Heart left ventricle (tissue), 16 donors: Measurements from ENCODE around the gene IMMP2L. TPM values are rescaled to one million over a fixed set of nuclear protein-coding genes. Genes with fewer than 3 reads are reported as not detected.

Source experiments
- ATAC-seq, 4 donors: fragments of 200-7000 bp; cut with Tn5 transposase; one replicate each; pipeline ENCODE4 v1.9.1; 2020 to 2022; ENCODE audit warnings: moderate library complexity in 4 of 4, mild to moderate bottlenecking in 3 of 4, moderate number of reproducible peaks in 1 of 4
- DNase-seq, 5 donors: peaks; one replicate each; pipeline ENCODE4 v3.0.0-alpha.2; 2020
- H3K27ac ChIP-seq, 12 donors: fragments of 200-600 bp; sonication (generic) in 4 of 12; one replicate each; pipeline versions ENCODE4 v1.5.0 to v1.8.0; 2016 to 2022; ENCODE audit warnings: mild to moderate bottlenecking in 2 of 12
- H3K27me3 ChIP-seq, 9 donors: fragments of 200-600 bp; sonication (generic) in 2 of 9; one replicate each; pipeline versions ENCODE4 v1.5.1 to v1.8.0; 2016 to 2022; ENCODE audit warnings: mild to moderate bottlenecking in 3 of 9
- H3K36me3 ChIP-seq, 9 donors: fragments of 200-600 bp; sonication (generic) in 2 of 9; one replicate each; pipeline versions ENCODE4 v1.5.0 to v1.8.0; 2018 to 2022; ENCODE audit warnings: mild to moderate bottlenecking in 2 of 9
- H3K4me1 ChIP-seq, 12 donors: fragments of 200-600 bp; sonication (generic) in 4 of 12; one replicate each; pipeline versions ENCODE4 v1.5.0 to v1.8.0; 2016 to 2022; ENCODE audit warnings: mild to moderate bottlenecking in 3 of 12
- H3K4me3 ChIP-seq, 12 donors: fragments of 200-600 bp; sonication (generic) in 4 of 12; one replicate each; pipeline versions ENCODE4 v1.5.0 to v1.8.0; 2017 to 2022; ENCODE audit warnings: mild to moderate bottlenecking in 9 of 12, moderate library complexity in 4 of 12
- H3K9me3 ChIP-seq, 12 donors: fragments of 200-600 bp; sonication (generic) in 4 of 12; one replicate each; pipeline versions ENCODE4 v1.5.0 to v1.8.0; 2016 to 2022; ENCODE audit warnings: mild to moderate bottlenecking in 1 of 12
- CTCF ChIP-seq, 12 donors: fragments of 200-600 bp; sonication (generic) in 4 of 12; IDR thresholded peaks; one replicate each; pipeline versions ENCODE4 v1.5.0 to v1.8.0; 2018 to 2022; ENCODE audit warnings: antibody characterized with exemption in 12 of 12, mild to moderate bottlenecking in 5 of 12
- POLR2A ChIP-seq, 2 donors: fragments of 450-650 bp; IDR thresholded peaks; one replicate each; pipeline ENCODE4 v1.6.1; 2017; ENCODE audit warnings: antibody characterized with exemption in 2 of 2, mild to moderate bottlenecking in 2 of 2, moderate library complexity in 2 of 2
- WGBS, 4 donors: extraction: QIAGEN DNeasy Blood & Tissue Kit in 2 of 4; methylation state at CpG; one replicate each; pipeline versions ENCODE4 v1.1.5 to v1.1.7; 2013 to 2018; 5-methylcytosine and 5-hydroxymethylcytosine counted together
- intact Hi-C, 10 donors: fragments of 100-400 bp; cut with DNase I; formaldehyde crosslinking; loops; one replicate each; pipeline versions ENCODE4 v1.11.1 to v1.14.2; 2022
- polyA plus RNA-seq, 2 donors: library from polyadenylated mRNA; stranded (reverse); fragments of 200-250 nt; gene quantifications; one replicate each; pipeline ENCODE4 v1.2.3, GENCODE V29; 2013
- total RNA-seq, 9 donors: library from RNA; depleted of rRNA in 2 of 9; stranded (reverse); fragments of >200 nt in 2 of 9; fragmentation: NEBNext Ultra II Directional in 3 of 9; extraction: Animal tissue kit (Norgen Biotek cat#: 25700) in 3 of 9; gene quantifications; one replicate each; pipeline versions ENCODE4 v1.1.0 to v1.2.4, GENCODE V29; 2016 to 2023
- donor health status: ischemic (EF 13 %, LVEDD 7.1; RV severe dilation, severe dysfunction).
- donor health status: healthy with polysubstance abuse.
- donor health status: DM: no; HTN: yes; CAD: no.
- donor health status: DM: no; HTN: no; CAD: no.
- donor health status: ischemic (EF 25% LVEDD 6.9; RV normal size, moderate dysfunction).
- donor health status: ischemic (EF 25% LVEDD 5.7; RV mildly dilated, moderate dysfunction).
- donor health status: healthy.
- donor health status: DM: yes; HTN: yes; CAD: no.
- donor health status: ischemic (EF 35%, LVEDD 5.7; RV mildly dilated, moderate dysfunction).
- donor health status: nonischemic (EF 11% LVEDD 7.7; RV severe dilation, severe dysfunction).
- donor health status: DM: yes; HTN: yes; CAD: no.
- donor health status: PGD.
- donor health status: ischemic (EF 29% LVEDD 5.4; RV normal size, mild dysfunction).
- donor health status: nonischemic (EF 23%, LVEDD 6.1; RV moderate dilation, normal function).

The IMMP2L gene
- total and polyA plus RNA-seq, 11 donors, result 5.1 to 17.2 (median 15.9) TPM

- no peak overlapping the region for H3K27ac ChIP-seq
- H3K4me1 ChIP-seq, result no peaks in the 10 kb centered on the region
- DNase-seq, result no peak
- H3K27me3 ChIP-seq, result no peaks in the 10 kb centered on the region
- H3K36me3 ChIP-seq, result no peaks in the 10 kb centered on the region
- TF ChIP-seq CTCF (IDR thresholded peaks at IDR 0.05), result no peak
- no peak for TF ChIP-seq POLR2A (IDR thresholded peaks at IDR 0.05)
- H3K9me3 ChIP-seq, result no peaks in the 10 kb centered on the region
- no peak overlapping the region for H3K4me3 ChIP-seq
- WGBS, 4 donors, result 88 to 96% (median 95%) methylated on average over 1 of the region's 1 CpG
- intact Hi-C loops, result no loop called here
- no peak for ATAC-seq
These were observed 210.0 kb downstream of the IMMP2L start for GRCh38 chr7:111352319-111352718.

- H3K36me3 ChIP-seq, result no peaks in the 10 kb centered on the region
- TF ChIP-seq POLR2A (IDR thresholded peaks at IDR 0.05) (no peak), CTCF (IDR thresholded peaks at IDR 0.05) (no peak)
- no peak overlapping the region for H3K27ac ChIP-seq
- intact Hi-C loops, result no loop called here
- H3K9me3 ChIP-seq, result peaks cover 0 to 38% (median 15%) of the 10 kb centered on the region in 12 donors
- DNase-seq, result no peak
- no peak for ATAC-seq
- H3K4me1 ChIP-seq, result no peaks in the 10 kb centered on the region
- H3K4me3 ChIP-seq, result no peak overlapping the region
- H3K27me3 ChIP-seq, result no peaks in the 10 kb centered on the region
These were observed 216.1 kb downstream of the IMMP2L start for GRCh38 chr7:111346219-111346618.

GRCh38 chr7:111343017-111343416 is 219.3 kb downstream of the IMMP2L start:
- DNase-seq, result no peak
- no peak overlapping the region for H3K4me3 ChIP-seq
- no peak for ATAC-seq
- H3K36me3 ChIP-seq, result no peaks in the 10 kb centered on the region
- intact Hi-C loops, result no loop called here
- no peak overlapping the region for H3K27ac ChIP-seq
- H3K27me3 ChIP-seq, result no peaks in the 10 kb centered on the region
- H3K4me1 ChIP-seq, result no peaks in the 10 kb centered on the region
- peaks cover 0 to 38% (median 15%) of the 10 kb centered on the region in 12 donors for H3K9me3 ChIP-seq
- no peak for TF ChIP-seq CTCF (IDR thresholded peaks at IDR 0.05)
- no peak for TF ChIP-seq POLR2A (IDR thresholded peaks at IDR 0.05)

GRCh38 chr7:111339006-111339405 is 223.3 kb downstream of the IMMP2L start:
- H3K4me1 ChIP-seq, result no peaks in the 10 kb centered on the region
- TF ChIP-seq POLR2A (IDR thresholded peaks at IDR 0.05), result no peak
- no peak for TF ChIP-seq CTCF (IDR thresholded peaks at IDR 0.05)
- no peak overlapping the region for H3K4me3 ChIP-seq
- 48 to 58% (median 54%) methylated on average over 1 of the region's 1 CpG for WGBS, 4 donors
- DNase-seq (no peak), ATAC-seq (no peak)
- peaks cover 0 to 29% (median 14%) of the 10 kb centered on the region in 12 donors for H3K9me3 ChIP-seq
- H3K27ac ChIP-seq, result no peak overlapping the region
- intact Hi-C loops, result loop anchor here in 1 of 10 donors (10.0 kb wide), 2 partner anchors 146 to 396 kb away; no protein-coding TSS in a partner anchor
- H3K36me3 ChIP-seq, result no peaks in the 10 kb centered on the region
- no peaks in the 10 kb centered on the region for H3K27me3 ChIP-seq
